ENCODE results near the gene GNA15.

Gene GNA15

DNA sequence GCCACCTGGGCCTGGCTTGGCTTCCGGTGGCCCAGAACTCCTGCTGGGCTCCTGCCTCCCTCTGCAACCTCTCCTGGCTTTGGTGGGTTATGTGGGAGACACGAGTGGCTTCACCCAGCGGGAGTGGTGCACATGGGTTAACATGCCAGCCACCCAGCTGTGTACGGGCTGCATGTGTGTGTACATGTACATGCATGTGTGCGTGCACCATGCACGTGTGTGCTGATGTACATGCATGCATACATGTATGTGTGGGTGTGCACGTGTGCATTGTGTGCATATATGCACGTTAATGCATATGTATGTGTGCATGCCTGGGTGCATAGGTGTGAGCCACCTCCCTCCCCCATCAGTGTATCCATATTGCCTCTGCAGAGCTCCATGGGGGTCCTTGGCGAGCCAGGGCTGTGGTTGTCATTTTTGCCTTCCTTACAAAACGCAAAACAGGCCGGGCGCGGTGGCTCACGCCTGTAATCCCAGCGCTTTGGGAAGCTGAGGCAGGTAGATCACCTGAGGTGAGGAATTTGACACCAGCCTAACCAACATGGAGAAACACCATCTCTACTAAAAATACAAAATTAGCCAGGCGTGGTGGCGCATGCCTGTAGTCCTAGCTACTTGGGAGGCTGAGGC lies 29.2 kb upstream of the GNA15 start:
- DNase-seq (ENCODE audit: low spot score) = no peak

DNA sequence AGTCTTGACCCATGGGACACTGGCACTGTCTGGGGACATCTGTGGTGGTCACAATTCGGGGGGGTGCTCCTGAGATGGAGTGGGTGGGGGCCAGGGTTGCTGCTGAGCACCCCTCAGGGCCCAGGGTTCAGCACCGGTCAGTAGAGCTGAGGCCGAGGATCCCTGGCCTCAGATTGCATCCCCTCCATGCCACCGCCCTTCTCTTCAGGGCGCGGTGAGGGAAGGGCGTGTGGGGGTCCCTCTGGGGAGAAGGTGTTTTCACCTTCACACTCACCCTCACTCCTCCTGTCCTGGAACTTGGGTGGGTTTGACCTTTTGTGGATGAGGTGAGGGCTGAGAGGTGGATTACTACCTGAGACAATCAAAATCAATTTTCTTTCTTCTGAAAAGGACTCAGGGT lies 28.2 kb upstream of the GNA15 start:
- DNase-seq (ENCODE audit: low spot score) = no peak

DNA sequence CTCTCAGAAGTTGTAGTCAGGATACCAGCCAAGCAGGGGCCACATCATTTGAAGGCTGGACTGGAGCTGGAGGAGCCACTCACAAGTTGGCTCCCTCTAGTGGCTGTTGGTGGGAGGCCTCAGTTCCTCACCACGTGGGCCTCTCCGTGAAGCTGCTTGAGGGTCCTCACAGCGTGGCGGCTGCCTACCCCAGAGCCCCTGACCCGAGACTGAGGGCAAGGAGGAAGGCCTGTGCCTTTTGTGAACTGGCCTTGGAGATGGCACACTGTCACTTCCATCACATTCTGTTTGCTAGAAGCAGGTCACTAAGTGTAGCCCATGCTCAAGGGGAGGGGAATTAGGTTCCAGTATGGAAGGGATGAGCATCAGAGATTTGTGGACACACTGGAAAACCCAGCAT lies 27.1 kb upstream of the GNA15 start:
- no peak for DNase-seq (ENCODE audit: low spot score)

DNA sequence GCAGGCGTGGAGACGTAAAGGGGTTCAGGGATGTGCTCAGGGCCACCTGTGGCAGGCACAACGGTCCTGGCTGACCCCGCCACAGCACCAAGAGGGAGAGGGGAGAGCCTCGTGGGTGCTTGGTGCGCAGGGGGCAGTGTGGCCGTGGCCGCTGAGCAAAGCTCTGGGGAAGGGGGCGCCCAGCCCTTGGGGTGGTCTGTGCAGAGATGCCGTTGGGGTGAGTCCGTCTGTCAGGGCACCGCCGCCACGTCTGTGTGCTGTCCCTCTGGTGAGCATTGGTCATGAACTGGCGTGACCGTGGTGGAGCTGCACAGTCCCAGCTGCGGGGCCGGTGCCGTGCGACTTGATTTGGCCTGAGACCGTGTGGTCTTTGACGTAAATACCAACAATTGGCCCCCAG lies 26.3 kb upstream of the GNA15 start:
- DNase-seq (ENCODE audit: low spot score) = no peak

DNA sequence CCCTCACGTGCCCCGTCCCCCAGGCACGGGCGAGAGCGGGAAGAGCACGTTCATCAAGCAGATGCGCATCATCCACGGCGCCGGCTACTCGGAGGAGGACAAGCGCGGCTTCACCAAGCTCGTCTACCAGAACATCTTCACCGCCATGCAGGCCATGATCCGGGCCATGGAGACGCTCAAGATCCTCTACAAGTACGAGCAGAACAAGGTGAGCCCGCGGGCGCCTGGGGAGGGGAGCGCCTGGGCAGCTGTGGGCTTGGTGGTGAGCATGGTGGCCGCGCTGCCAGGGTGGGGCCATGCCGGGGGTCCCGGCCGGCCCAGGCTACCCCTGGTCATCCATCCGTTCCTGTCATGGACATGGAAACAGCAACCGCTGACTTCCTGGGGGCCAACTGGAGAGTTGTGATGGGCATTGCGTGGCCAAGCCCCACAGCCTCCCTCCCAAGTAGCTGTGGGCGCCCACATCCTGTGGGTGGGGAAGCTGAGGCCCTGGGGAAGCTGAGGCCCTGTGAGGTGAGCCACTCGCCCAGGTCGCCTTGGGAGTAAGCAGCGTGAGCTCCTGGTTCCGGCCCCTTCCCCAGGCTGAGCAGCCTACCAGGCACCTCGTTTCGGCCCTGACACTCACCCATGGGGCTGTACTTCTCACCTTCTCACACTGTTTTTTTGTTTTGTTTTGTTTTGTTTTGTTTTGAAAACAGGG lies 25.6 kb upstream of the GNA15 start:
- DNase-seq (ENCODE audit: low spot score) = no peak

DNA sequence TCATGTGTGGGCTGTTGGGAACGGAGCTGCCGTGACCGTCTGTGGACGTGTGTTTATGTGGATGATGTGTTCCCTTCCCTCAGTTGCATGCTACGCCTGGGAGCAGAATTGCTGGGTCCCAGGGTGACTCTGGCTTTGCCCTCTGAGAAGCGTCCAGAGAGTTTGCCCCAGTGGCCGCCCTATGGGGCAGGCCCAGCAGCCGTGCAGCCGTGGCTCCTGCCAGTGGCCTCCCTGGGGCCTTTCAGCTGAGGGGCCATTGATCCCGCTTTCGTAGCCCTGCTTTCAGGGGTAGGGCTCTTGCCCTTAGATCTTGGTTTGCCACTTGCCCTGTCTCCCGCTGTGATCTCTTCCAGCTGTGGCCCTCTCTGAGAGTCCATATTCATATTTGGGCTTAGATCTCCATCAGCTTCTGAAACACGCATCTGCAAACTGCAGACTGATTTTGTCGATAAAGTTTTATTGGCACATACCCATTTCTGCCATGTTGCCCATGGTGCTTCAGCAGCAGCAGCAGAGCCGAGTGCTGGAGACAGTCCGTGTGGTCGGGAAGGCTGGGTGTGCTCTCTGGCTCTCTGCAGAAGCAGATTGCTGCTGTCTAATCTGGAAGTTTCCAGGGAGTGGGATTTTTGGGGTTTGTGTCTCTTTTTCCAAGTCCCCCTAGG lies 24.1 kb upstream of the GNA15 start:
- DNase-seq (ENCODE audit: low spot score) = no peak

DNA sequence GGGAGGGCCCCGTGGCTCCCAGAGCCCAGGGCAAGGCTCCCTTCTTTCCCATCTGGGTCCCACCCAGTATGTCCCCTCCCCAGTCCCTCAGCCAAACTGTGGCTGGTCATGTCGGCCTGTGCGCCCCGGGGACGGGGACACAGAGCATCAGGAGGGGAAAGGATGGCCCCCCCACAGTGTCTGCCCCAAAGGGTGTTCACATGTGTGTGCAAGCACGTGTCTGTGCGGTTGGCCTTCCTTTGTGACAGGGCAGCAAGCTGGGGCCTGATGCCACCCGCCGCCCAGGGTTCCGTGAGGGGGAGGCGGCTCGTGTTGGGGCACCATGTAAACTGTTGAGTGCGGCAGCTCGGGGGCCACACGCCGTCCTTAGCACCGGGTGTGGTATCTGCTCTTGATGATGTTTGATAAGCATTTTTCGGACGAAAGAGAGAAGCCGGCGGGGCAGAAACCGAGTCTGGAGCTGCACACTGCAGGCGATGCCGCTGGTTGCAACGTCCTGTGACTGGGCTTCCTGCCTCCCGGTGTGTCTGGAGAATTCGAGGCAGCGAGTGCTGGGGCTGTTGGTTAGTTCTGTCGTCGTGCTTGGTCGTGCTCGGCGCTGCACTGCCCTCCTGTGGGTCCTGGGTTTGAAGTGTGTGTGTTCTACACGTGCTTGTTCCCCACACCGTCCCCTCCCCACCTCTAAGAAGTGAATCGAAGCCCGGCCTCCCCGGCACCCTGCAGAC lies 23.3 kb upstream of the GNA15 start:
- DNase-seq (ENCODE audit: low spot score) = no peak

DNA sequence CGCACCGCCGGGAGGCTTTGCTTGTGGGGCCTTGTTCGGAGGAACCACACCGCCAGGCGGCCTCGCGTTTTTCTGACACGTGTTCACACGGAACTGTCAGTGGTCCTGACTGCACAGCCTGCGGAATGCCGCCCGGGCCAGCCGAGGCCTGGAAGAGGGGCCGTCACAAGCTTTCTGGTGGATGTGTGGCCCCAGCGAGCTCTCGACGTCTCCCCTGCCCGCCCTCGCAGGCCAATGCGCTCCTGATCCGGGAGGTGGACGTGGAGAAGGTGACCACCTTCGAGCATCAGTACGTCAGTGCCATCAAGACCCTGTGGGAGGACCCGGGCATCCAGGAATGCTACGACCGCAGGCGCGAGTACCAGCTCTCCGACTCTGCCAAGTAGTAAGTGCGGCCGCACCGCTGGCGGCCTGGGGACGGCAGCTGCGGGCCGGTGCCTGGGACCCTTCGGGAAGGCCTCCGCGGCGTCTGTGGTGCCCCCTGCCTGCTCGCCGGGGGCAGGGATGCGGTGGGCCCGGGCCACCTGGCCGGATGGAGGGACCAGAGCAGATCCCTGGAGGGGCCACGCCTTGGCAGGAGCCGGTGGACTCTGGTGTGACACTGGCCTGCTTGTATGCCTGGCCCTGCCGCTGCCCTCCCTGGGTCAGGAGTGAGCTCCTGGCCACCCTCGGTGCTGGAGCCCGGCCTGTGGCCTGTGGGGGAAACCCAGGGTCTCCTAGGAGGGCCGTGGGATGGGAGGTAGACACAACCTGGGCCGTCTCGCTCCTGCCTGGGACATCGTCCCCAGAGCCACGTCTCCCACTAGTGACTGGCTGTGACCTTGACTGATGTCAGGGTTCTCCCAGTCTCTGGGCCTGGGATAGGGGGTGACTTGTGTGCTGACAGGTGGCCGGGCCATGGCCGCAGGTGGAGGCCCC lies 22.5 kb upstream of the GNA15 start:
- DNase-seq (ENCODE audit: low spot score) = no peak

DNA sequence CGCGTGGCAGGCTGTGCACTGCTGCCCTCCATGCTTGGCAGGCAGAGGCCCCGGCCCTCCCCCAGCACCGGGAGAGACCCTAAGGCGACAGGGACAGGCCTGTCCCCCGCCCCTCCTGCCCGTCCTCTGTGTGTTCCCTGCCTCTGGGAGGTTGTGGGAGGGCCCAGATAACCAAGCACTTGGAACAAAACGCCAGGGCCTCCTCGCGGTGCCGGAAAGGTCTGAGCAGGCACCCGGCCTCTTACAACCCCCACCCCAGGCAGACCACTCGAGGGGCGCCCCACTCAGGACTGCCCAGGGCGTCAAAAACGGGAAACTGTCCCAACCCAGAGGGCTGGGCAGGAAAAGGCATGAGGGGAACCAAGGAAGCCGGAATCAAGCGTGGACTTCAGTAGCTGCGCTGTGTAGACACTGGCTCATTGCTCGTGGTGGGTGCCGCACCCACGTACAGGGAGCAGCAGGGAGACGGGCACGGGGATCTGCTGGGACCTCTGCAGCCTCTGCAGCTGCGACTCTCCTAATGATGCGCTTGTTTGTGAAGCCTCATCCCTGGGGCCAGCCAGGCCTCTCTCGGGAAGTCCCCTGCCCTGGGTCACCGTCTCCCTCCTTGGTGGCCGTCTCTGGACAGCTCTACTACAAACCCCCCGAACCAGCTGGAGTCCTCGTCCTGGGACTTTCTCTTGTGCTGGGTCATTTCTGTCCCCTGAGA lies 21.7 kb upstream of the GNA15 start:
- DNase-seq (ENCODE audit: low spot score) = no peak

DNA sequence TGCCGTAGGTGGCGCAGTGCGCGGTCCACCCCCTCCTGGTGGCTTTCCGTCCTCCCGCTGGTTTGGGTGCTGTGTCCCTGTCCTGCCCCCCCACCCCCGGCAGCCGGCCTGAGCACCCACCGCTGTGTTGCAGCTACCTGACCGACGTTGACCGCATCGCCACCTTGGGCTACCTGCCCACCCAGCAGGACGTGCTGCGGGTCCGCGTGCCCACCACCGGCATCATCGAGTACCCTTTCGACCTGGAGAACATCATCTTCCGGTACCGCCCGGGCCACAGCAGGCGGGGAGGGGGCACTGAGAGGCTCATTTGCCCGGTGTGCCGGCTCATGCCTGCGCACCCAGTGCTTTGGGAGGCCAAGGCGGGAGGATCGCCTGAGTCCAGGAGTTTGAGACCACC lies 21.0 kb upstream of the GNA15 start:
- no peak for DNase-seq (ENCODE audit: low spot score)

DNA sequence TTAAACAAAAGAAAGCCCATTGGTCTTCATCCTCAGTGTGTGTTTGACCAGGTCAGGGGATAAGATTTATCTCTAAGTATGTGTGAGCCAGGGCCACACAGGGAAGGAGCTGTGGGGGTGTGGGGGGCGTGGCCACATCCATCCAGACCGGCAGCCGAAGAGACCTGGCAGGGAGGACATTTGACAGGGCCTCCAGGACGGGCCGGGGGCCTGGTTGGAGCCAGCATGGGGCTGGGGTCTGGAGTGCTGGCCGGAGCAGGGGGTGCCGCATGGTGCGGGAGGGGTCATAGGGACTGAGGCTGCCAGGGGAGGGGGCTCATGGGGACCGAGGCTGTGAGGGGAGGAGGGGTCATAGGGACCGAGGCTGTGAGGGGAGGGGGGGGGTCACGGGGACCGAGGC lies 20.4 kb upstream of the GNA15 start:
- no peak for DNase-seq (ENCODE audit: low spot score)

DNA sequence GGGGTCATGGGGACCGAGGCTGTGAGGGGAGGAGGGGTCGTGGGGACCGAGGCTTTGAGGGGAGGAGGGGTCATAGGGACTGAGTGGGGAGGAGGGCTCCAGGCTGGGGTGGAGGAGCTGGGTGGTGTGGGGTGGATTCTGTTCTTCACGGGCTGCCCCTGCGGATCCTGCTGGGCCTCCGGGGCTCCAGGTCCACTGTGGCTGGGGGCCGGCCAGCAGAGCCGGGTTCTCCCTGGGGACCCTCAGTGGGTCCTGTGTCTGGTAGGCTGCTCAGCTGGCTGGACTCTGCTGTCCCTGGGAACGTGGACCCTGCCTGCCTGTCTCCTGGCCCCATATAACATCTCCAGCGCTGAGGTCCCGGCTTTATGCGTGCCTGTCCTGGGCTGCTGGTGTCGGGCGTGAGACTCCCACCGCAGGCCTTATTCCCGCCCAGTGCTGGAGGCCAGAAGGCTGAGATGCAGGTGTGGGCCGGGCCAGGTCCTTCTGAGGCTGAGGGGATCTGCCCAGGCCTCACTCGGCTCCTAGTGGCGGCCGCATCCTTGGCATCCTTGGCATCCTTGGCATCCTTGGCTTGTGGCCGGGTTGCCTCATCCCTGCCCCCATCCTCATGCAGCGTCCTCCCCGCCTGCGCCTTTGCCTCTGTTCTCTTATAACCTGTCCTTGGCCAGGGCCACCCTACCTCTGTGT lies 19.8 kb upstream of the GNA15 start:
- no peak for DNase-seq (ENCODE audit: low spot score)

DNA sequence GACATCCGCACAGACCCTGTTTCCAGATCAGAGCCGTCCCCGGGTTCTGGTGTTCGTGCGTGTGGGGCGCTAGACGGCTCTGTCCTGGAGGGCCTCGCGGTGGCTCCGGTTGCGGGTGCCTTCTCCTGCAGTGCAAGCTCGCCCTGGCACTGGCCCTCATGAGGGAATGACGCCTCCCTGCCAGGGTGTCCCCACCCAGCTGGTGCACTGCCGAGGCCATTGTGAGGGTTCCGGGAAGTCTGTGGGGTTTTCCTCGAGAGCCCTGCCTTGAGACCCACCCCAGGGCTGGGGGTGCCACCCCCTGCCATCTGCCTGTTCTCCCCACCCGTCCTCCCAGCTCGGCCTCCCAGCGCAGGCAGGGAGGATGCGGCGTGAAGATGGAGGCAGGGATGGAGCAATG lies 19.2 kb upstream of the GNA15 start:
- DNase-seq (ENCODE audit: low spot score) = no peak

DNA sequence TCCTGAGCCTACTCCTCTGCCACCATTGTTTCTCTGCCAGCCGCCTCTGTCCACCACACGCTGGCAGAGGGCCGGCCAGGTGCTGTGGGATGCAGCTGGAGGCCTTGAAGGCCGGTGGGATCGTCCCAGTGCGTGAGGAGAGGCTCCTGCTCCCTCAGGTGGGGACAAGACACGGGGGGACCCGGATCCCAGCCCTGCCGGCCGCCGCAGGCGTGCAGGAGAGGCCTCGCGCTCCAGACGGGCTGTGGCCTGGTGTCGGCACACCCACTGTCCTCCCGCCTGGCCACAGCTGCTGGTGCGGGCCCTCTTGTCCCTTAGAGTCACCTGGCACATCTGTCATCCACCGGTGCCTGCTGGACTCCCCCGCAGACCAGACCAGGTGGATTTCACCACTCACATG lies 18.1 kb upstream of the GNA15 start:
- DNase-seq (ENCODE audit: low spot score) = no peak

DNA sequence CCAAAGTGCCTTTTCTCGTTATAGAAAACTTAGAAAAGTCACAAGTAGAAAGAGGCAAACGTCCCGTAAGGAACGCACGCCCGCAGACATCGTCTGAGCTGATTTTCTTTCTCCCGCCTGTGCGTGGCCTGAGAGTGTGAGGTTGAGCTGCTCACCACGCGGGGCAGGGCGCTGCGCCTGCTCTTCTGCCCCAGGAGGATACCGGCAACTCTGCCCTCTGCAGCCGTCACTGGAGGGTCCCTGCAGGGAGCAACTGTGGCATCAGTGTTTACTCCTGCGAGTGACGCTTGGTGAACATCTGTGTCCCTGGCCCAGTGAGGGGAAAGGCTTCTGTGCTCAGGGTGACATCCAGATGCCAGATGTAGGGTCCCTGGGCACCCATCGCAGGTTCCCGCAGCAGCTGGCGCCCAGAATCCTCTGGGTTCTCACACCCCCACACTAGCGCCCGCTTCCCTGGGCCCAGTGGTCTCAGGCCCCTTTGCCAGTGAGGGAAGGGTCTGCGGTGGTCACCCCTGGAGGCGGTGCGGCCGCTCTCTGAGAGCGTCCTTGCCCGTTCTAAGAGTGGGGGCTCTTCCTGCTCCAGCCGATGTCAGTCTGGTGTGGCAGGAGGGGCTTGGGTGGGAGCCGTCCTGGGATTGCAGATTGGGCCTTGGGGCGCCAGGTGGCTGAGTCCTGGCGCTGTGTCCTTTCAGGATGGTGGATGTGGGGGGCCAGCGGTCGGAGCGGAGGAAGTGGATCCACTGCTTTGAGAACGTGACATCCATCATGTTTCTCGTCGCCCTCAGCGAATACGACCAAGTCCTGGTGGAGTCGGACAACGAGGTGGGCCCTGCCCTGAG lies 17.4 kb upstream of the GNA15 start:
- DNase-seq (ENCODE audit: low spot score) = no peak

DNA sequence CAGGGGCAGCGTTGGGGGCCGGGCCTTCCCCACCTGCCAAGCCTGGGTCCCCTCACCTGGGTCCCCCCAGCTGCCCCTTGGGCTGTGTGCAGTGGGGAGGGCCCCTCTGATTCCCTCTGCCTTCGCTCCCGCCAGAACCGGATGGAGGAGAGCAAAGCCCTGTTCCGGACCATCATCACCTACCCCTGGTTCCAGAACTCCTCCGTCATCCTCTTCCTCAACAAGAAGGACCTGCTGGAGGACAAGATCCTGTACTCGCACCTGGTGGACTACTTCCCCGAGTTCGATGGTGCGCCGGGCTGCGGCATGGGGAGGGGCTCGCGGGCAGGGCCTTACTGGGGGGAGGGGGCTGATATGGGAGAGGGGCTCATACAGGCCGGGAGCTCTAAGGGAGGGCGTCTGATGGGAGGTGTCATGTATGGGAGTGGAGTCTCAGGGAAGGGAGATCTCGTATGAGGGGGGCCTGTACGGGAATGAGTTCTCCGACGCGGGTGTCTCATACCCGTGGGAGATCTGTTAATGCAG lies 16.7 kb upstream of the GNA15 start:
- no peak for DNase-seq (ENCODE audit: low spot score)

DNA sequence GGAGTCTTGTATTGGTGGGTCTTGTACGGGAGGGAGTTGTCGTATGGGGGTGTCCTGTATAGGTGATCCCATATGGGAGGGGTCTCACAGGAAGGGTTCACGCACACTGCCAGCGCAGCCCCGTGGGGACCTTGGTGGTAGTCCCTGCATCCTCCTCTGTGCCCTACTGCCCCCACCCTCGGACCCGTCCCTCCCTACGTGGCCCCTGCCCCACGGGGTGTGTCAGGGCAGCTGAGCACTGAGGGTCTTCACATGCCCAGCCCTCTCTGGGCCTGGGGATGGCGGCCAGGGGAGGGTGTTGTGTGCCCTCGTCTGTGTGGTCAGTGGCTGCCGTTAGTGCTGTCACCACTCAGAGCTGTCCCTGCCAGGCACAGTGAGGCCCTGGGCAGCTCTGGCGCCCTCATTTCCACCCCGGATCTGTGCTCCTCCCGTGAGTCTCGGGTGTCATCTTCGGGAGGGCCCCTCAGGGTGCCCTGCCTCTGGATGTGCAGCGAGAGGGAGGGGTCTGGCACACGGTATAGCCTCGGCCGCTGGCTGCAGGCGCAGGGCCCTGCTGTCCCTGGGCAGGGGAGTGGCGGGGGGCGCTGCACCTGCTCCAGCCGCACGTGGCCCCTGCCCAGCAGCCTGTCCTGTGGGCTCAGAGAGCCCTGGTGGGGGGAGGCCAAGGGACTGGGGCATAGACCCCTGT lies 16.0 kb upstream of the GNA15 start:
- DNase-seq (ENCODE audit: low spot score) = no peak

DNA sequence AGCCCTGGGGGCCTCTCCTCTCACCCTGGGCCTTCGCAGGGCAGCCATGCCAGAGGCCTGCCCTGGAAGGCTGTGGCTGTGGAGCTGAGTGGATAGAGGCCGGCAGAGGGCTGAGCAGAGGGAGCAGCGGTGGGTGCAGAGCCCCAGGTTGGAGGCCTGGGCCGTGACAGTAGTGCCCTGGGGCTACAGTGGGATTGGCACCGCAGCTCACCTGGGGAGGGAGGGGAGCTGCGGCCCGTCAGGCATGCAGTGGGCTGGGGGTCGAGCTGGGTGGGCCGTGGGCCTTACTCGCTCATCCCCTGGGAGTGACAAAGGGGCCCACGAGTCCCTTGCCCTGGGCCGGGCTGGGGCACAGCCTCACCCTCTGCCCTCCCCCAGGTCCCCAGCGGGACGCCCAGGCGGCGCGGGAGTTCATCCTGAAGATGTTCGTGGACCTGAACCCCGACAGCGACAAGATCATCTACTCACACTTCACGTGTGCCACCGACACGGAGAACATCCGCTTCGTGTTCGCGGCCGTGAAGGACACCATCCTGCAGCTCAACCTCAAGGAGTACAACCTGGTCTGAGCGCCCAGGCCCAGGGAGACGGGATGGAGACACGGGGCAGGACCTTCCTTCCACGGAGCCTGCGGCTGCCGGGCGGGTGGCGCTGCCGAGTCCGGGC lies 15.1 kb upstream of the GNA15 start:
- DNase-seq (ENCODE audit: low spot score) = no peak
